Measurements from ENCODE around the gene NT5DC1. TPM values are rescaled to one million over a fixed set of nuclear protein-coding genes. Genes with fewer than 3 reads are reported as not detected.

The NT5DC1 gene
- total RNA-seq, 2 donors from 2014 or later, result 5.6 to 10.9 TPM

DNA sequence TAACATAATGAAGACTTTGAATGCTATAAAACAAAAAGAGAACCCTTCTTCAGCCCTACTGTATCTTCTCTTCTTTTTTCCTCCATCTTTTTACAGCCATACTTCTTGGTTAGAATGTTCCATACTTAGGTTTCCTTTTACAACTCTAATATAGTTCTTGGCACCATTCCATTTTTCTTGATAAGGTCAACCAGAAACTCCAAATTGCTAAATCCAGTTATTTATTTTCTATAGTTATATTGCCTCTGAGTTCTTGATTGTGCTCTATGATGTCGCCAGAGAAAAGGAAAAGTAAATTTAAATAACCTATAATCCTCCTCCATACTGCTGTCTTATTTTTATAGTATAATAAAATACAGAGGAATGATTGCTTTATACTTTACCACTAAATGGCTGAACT lies 52.0 kb downstream of the NT5DC1 start:
- Histone ChIP-seq H3K4me3 (no peak overlapping the region), H3K36me3 (replicated peaks in 1 of 2; ENCODE audit: insufficient read depth in 1 of 2, low read depth in 2 of 2) (no peaks in the 10 kb centered on the region), H3K4me1 (no peaks in the 10 kb centered on the region), H3K27me3 (no peaks in the 10 kb centered on the region), H3K9me3 (no peaks in the 10 kb centered on the region), H3K27ac (no peak overlapping the region)
- intact Hi-C loops (cut with DNase I), result no loop called here
- DNase-seq (no peak), ATAC-seq (no peak)
- WGBS, 2 donors, result 21 to 52% methylated on average over 1 of the region's 1 CpG
- TF ChIP-seq CTCF (IDR thresholded peaks at IDR 0.05) (no peak), POLR2A (IDR thresholded peaks at IDR 0.05) (no peak)

DNA sequence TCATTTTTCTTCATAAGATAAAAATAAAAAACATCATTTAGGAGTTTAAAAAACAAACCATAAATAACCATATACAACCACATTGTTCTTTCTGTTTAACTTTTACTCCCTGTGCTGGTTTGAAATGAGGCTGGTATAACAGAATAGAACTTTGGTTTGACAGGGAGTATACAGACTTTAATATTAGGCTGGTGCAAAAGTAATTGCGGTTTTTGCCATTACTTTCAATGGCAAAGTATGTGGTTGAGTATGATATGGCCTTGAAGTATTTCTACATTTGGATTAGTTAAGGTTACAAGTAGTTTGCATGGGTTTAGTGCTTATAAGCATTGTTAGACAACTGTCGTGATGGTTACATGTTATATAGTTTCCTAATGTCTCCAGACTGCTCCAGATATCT lies 54.2 kb downstream of the NT5DC1 start:
- TF ChIP-seq CTCF (IDR thresholded peaks at IDR 0.05) (no peak), POLR2A (IDR thresholded peaks at IDR 0.05) (no peak)
- Histone ChIP-seq H3K4me3 (no peak overlapping the region), H3K27ac (no peak overlapping the region), H3K36me3 (replicated peaks in 1 of 2; ENCODE audit: insufficient read depth in 1 of 2, low read depth in 2 of 2) (no peaks in the 10 kb centered on the region), H3K27me3 (no peaks in the 10 kb centered on the region), H3K9me3 (no peaks in the 10 kb centered on the region), H3K4me1 (no peaks in the 10 kb centered on the region)
- ATAC-seq (no peak), DNase-seq (no peak)
- intact Hi-C loops (cut with DNase I), result no loop called here
- 88 to 97% methylated on average over 2 of the region's 2 CpGs for WGBS, 2 donors

DNA sequence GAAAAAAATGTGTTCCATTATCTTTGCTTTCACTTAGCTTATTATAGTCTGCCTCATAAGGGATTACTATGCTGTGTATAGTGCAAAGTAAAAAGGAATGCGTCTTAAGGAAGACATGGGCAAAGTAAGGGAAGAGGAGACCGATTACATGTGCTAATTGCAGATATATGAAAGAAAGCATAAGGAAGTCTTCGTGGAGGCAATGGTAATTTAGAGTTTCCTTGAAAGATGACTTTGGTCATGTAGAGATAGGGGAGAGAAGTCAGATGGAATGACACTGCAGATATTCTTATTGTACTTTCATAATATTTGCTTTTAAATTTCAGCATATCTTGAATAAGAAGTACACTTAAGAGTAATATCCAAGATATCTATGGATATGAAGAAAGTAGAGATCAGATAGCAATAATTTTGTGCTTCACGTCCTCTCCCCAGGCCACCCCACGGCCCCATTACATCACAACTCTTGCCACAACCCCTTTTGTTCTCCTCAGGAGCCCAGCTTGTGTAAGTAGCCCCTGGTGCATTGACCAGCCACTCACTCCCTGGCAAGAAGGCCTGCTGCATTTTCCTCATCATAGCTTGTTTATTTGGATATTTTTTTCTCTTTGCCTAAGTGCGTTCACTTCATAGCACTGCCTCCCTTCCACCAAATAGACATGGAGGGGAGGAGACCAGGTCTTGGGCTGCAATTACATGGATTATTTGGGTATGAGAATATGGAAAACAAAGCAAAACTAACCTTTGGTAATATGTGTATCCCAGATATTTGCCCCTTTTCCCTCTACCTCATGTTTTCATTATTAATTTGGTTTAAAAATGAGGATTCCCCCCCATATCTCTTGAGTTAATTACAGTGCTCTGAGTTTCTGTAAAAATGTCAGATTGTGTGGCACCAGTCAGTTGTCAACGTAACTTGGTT lies 56.0 kb downstream of the NT5DC1 start:
- H3K27ac ChIP-seq, result no peak overlapping the region
- DNase-seq, result no peak
- no peaks in the 10 kb centered on the region for H3K4me1 ChIP-seq
- intact Hi-C loops (cut with DNase I), result no loop called here
- H3K36me3 ChIP-seq (replicated peaks in 1 of 2; ENCODE audit: insufficient read depth in 1 of 2, low read depth in 2 of 2), result no peaks in the 10 kb centered on the region
- no peak for TF ChIP-seq POLR2A (IDR thresholded peaks at IDR 0.05)
- TF ChIP-seq CTCF (IDR thresholded peaks at IDR 0.05), result no peak
- H3K27me3 ChIP-seq, result no peaks in the 10 kb centered on the region
- no peaks in the 10 kb centered on the region for H3K9me3 ChIP-seq
- ATAC-seq, result no peak
- 84 to 89% methylated on average over 7 of the region's 7 CpGs for WGBS, 2 donors
- H3K4me3 ChIP-seq, result no peak overlapping the region

GRCh38 chr6:116157391-116157790 lies 56.7 kb downstream of the NT5DC1 start:
- ATAC-seq (no peak), DNase-seq (no peak)
- no peaks in the 10 kb centered on the region for H3K9me3 ChIP-seq
- intact Hi-C loops (cut with DNase I), result no loop called here
- H3K27ac ChIP-seq, result no peak overlapping the region
- H3K36me3 ChIP-seq (replicated peaks in 1 of 2; ENCODE audit: insufficient read depth in 1 of 2, low read depth in 2 of 2), result no peaks in the 10 kb centered on the region
- H3K4me3 ChIP-seq, result no peak overlapping the region
- no peaks in the 10 kb centered on the region for H3K27me3 ChIP-seq
- TF ChIP-seq CTCF (IDR thresholded peaks at IDR 0.05), result no peak
- no peak for TF ChIP-seq POLR2A (IDR thresholded peaks at IDR 0.05)
- H3K4me1 ChIP-seq, result no peaks in the 10 kb centered on the region
- 71 to 93% methylated on average over 1 of the region's 1 CpG for WGBS, 2 donors

DNA sequence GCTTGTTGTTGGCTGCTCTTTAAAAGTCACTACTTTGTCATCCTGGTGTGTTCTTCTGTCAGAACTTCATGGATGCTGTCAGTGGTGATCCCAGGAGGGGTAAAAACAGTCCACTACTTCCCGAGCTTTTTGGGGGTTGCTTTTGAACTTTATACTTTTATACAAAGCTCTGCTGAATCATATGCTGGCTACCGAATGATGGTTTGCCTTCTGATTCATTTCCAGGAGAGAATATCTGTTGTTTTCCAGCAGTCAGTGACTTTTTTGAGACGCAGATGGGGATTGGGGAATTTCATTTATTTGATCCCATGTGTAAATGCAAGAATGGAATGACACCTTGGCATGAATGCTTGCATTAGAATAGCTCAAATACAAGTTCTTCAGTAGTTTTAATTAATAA lies 58.0 kb downstream of the NT5DC1 start:
- Histone ChIP-seq H3K36me3 (replicated peaks in 1 of 2; ENCODE audit: insufficient read depth in 1 of 2, low read depth in 2 of 2) (no peaks in the 10 kb centered on the region), H3K9me3 (no peaks in the 10 kb centered on the region), H3K27me3 (no peaks in the 10 kb centered on the region), H3K4me1 (no peaks in the 10 kb centered on the region), H3K4me3 (no peak overlapping the region), H3K27ac (no peak overlapping the region)
- DNase-seq, result no peak
- WGBS, 2 donors, result 38 to 41% methylated on average over 3 of the region's 3 CpGs
- no peak for TF ChIP-seq CTCF (IDR thresholded peaks at IDR 0.05)
- TF ChIP-seq POLR2A (IDR thresholded peaks at IDR 0.05), result no peak
- ATAC-seq, result no peak
- intact Hi-C loops (cut with DNase I), result no loop called here

Measured in body of pancreas (tissue), 4 donors.